SK-N-SH (cell line): ENCODE measurements around the gene CGN. TPM values are rescaled to one million over a fixed set of nuclear protein-coding genes. Genes with fewer than 3 reads are reported as not detected.

ENCODE experiments used
- CTCF ChIA-PET: fragments of 300-600, 350-600 bp; formaldehyde crosslinking; extraction: SDS; loops from one replicate; lab custom pipeline; 2021; lab: Yijun Ruan, JAX
- POLR2A ChIA-PET: fragments of 350-600 bp; sonication (Branson Sonifier 250); formaldehyde crosslinking; extraction: SDS; loops from one replicate; lab custom pipeline; 2020; ENCODE audit warnings: antibody characterized with exemption, inconsistent platforms; lab: Yijun Ruan, JAX
- DNase-seq: peaks from one replicate; pipeline ENCODE4 v3.0.0; 2012
- H2AFZ ChIP-seq: fragments of 200-600 bp; sonication (generic); 2 replicates; pipeline ENCODE4 v1.8.1; 2016; ENCODE audit warnings: antibody characterized with exemption, mild to moderate bottlenecking, low read depth
- H3F3A ChIP-seq: fragments of 200-600 bp; sonication (generic); replicated peaks from 2 replicates; pipeline ENCODE3; 2016; ENCODE audit warnings: antibody characterized with exemption, mild to moderate bottlenecking; ENCODE audit not compliant: insufficient read depth
- H3K27ac ChIP-seq, 2 experiments: fragments of 200-500 bp in 1 of 2; fragments of 200-600 bp in 1 of 2; sonication (Bioruptor generic) in 1 of 2; sonication (generic), shearing (Covaris generic) in 1 of 2; 2 replicates each; pipeline versions ENCODE4 v1.5.1 to v1.6.1; 2014 to 2016; ENCODE audit warnings: low read depth in 2 of 2, inconsistent platforms in 1 of 2, low read length in 1 of 2, mild to moderate bottlenecking in 1 of 2, mixed read lengths in 1 of 2
- H3K27me3 ChIP-seq: fragments of 200-600 bp; sonication (generic), shearing (Covaris generic); 2 replicates; pipeline ENCODE4 v1.6.1; 2016; ENCODE audit warnings: mixed run types; ENCODE audit not compliant: insufficient read depth
- H3K36me3 ChIP-seq, 2 experiments: fragments of 200-500 bp in 1 of 2; fragments of 200-600 bp in 1 of 2; sonication (Bioruptor generic) in 1 of 2; sonication (generic) in 1 of 2; replicated peaks in 1 of 2; 2 replicates each; pipeline versions ENCODE3 to v1.5.1; 2014 to 2016; ENCODE audit warnings: low read length in 1 of 2, mild to moderate bottlenecking in 1 of 2; ENCODE audit not compliant: insufficient read depth in 2 of 2, control insufficient read depth in 1 of 2
- H3K4me1 ChIP-seq, 2 experiments: fragments of 200-500 bp in 1 of 2; fragments of 200-600 bp in 1 of 2; sonication (Bioruptor generic) in 1 of 2; sonication (generic), shearing (Covaris generic) in 1 of 2; 2 replicates each; pipeline versions ENCODE4 v1.5.1 to v1.6.1; 2014 to 2016; ENCODE audit warnings: low read depth in 1 of 2, low read length in 1 of 2, mixed run types in 1 of 2; ENCODE audit not compliant: insufficient read depth in 2 of 2, control insufficient read depth in 1 of 2
- H3K4me2 ChIP-seq: fragments of 200-600 bp; sonication (generic), shearing (Covaris generic); 2 replicates; pipeline ENCODE4 v1.6.1; 2017; ENCODE audit warnings: mixed run types
- H3K4me3 ChIP-seq, 2 experiments: fragments of 200-500 bp in 1 of 2; fragments of 200-600 bp in 1 of 2; sonication (Bioruptor generic) in 1 of 2; sonication (generic), shearing (Covaris generic) in 1 of 2; 2 replicates each; pipeline versions ENCODE4 v1.5.1 to v1.8.1; 2014 to 2016; ENCODE audit warnings: low read depth in 2 of 2, inconsistent platforms in 1 of 2, low read length in 1 of 2, mild to moderate bottlenecking in 1 of 2, mixed read lengths in 1 of 2, moderate library complexity in 1 of 2
- H3K79me2 ChIP-seq: fragments of 200-600 bp; sonication (generic); 2 replicates; pipeline ENCODE4 v1.8.1; 2017; ENCODE audit warnings: mild to moderate bottlenecking; ENCODE audit not compliant: insufficient read depth
- H3K9ac ChIP-seq: fragments of 200-600 bp; sonication (generic); 2 replicates; pipeline ENCODE4 v1.6.1; 2017; ENCODE audit warnings: mixed run types
- H3K9me2 ChIP-seq: fragments of 200-600 bp; sonication (generic); 2 replicates; pipeline ENCODE4 v1.6.1; 2017; ENCODE audit warnings: mixed run types
- H3K9me3 ChIP-seq: fragments of 200-600 bp; sonication (generic); 2 replicates; pipeline ENCODE4 v1.6.1; 2017; ENCODE audit warnings: mixed run types, mild to moderate bottlenecking, moderate library complexity
- H4K20me1 ChIP-seq: fragments of 200-600 bp; sonication (generic); 2 replicates; pipeline ENCODE4 v1.6.1; 2017; ENCODE audit warnings: mild to moderate bottlenecking, mixed run types; ENCODE audit not compliant: insufficient read depth
- CHD2 ChIP-seq: fragments of 150-350 bp; IDR thresholded peaks from 2 replicates; pipeline ENCODE4 v1.6.1; 2018; ENCODE audit warnings: low read length; ENCODE audit not compliant: partially characterized antibody
- ELF1 ChIP-seq: IDR thresholded peaks from 2 replicates; pipeline ENCODE4 v1.4.0; 2012
- MAX ChIP-seq: IDR thresholded peaks from 2 replicates; pipeline ENCODE4 v1.4.0; 2012; ENCODE audit warnings: low read depth
- MXI1 ChIP-seq: IDR thresholded peaks from 2 replicates; pipeline ENCODE4 v1.6.1; 2012; ENCODE audit warnings: mild to moderate bottlenecking, low read depth, low read length, improper control_type of control experiment
- NFIC ChIP-seq: IDR thresholded peaks from 2 replicates; pipeline ENCODE4 v1.4.0; 2012; ENCODE audit warnings: borderline replicate concordance
- PBX3 ChIP-seq: IDR thresholded peaks from 2 replicates; pipeline ENCODE4; 2012
- REST ChIP-seq: IDR thresholded peaks from 2 replicates; pipeline ENCODE4 v1.6.1; 2012; ENCODE audit warnings: mild to moderate bottlenecking, low read depth, low read length, moderate library complexity
- SMC3 ChIP-seq: IDR thresholded peaks from 2 replicates; pipeline ENCODE4 v1.6.1; 2012; ENCODE audit warnings: low read depth, low read length, improper control_type of control experiment
- TAF1 ChIP-seq: IDR thresholded peaks from 2 replicates; pipeline ENCODE4 v1.6.1; 2012; ENCODE audit warnings: low read depth, mild to moderate bottlenecking, low read length, moderate library complexity, borderline replicate concordance
- WGBS: methylation state at CpG from one replicate; pipeline ENCODE4 v1.1.6; 2017; ENCODE audit warnings: low lambda C conversion rate; 5-methylcytosine and 5-hydroxymethylcytosine counted together
- polyA plus RNA-seq, 3 experiments: library from polyadenylated mRNA; depleted of rRNA; stranded (reverse); fragments of >200 nt; gene quantifications; 2 replicates each; pipeline ENCODE4 v1.2.3, GENCODE V29; 2012

The CGN gene
- polyA plus RNA-seq, 1 of the 3 experiments (the other 2 are of a cell fraction) = 0.36 TPM

GRCh38 chr1:151565502-151566189, 54.5 kb downstream of the CGN start:
- 90% methylated on average over 5 of the region's 5 CpGs for WGBS
- H3K9ac ChIP-seq = no peak overlapping the region
- no peak for TF ChIP-seq MAX
- TF ChIP-seq TAF1 = no peak
- TF ChIP-seq ELF1 = no peak
- no peak for TF ChIP-seq NFIC
- no peaks in the 10 kb centered on the region for H3F3A ChIP-seq
- no peak for DNase-seq
- no peak overlapping the region for H3K27ac ChIP-seq
- no peak overlapping the region for H2AFZ ChIP-seq
- no peaks in the 10 kb centered on the region for H3K9me2 ChIP-seq
- H3K9me3 ChIP-seq = no peaks in the 10 kb centered on the region
- peaks cover 27% of the 10 kb centered on the region; the same call in 1 of the 2 replicates for H3K79me2 ChIP-seq
- CTCF ChIA-PET = no interaction called here
- H3K36me3 ChIP-seq = peaks cover 42 to 54% of the 10 kb centered on the region in 2 experiments
- 0 out of 2 replicates have a peak, but pooled peaks cover 4% of the 10 kb centered on the region for H4K20me1 ChIP-seq
- POLR2A ChIA-PET = no interaction called here
- H3K27me3 ChIP-seq = no peaks in the 10 kb centered on the region
- peaks cover 0 to 16% of the 10 kb centered on the region in 2 experiments; a peak in 2 of 4 replicates for H3K4me1 ChIP-seq
- no peak overlapping the region for H3K4me3 ChIP-seq
- H3K4me2 ChIP-seq = no peak overlapping the region

GRCh38 chr1:151568626-151569088, 57.5 kb downstream of the CGN start:
- H3K9me2 ChIP-seq = no peaks in the 10 kb centered on the region
- ChIA-PET POLR2A (no interaction called here), CTCF (interaction anchor here (0.6 to 1.3 kb wide), 2 partner anchors 25 to 26 kb away, joined by 4 to 5 read pairs; no protein-coding TSS in a partner anchor)
- H3K9me3 ChIP-seq = no peaks in the 10 kb centered on the region
- WGBS = 78% methylated on average over 3 of the region's 3 CpGs
- TF ChIP-seq REST (no peak), CHD2 (no peak), MXI1 (no peak), SMC3 (no peak), PBX3 (no peak)
- no peaks in the 10 kb centered on the region for H3K27me3 ChIP-seq
- no peak overlapping the region for H3K27ac ChIP-seq
- H3K4me1 ChIP-seq = no peaks in the 10 kb centered on the region; a peak in 1 of 4 replicates
- peaks cover 7% of the 10 kb centered on the region; the same call in 1 of the 2 replicates for H3K79me2 ChIP-seq
- H3K4me3 ChIP-seq = no peak overlapping the region
- H3K4me2 ChIP-seq = no peak overlapping the region
- H3K36me3 ChIP-seq = peaks cover 34 to 64% of the 10 kb centered on the region in 2 experiments
- H3K9ac ChIP-seq = no peak overlapping the region
- DNase-seq = no peak
- no peaks in the 10 kb centered on the region for H3F3A ChIP-seq
- no peak overlapping the region for H2AFZ ChIP-seq
- no peaks in the 10 kb centered on the region for H4K20me1 ChIP-seq
